DMS79 treated with DMSO at 0.1 percent for 48 hours (cell line): ENCODE measurements around the gene NFIA.

Experiments used
- DNase-seq: peaks from one replicate; lab custom pipeline; 2025; lab: John Stamatoyannopoulos, UW

NFIA gene

DNA sequence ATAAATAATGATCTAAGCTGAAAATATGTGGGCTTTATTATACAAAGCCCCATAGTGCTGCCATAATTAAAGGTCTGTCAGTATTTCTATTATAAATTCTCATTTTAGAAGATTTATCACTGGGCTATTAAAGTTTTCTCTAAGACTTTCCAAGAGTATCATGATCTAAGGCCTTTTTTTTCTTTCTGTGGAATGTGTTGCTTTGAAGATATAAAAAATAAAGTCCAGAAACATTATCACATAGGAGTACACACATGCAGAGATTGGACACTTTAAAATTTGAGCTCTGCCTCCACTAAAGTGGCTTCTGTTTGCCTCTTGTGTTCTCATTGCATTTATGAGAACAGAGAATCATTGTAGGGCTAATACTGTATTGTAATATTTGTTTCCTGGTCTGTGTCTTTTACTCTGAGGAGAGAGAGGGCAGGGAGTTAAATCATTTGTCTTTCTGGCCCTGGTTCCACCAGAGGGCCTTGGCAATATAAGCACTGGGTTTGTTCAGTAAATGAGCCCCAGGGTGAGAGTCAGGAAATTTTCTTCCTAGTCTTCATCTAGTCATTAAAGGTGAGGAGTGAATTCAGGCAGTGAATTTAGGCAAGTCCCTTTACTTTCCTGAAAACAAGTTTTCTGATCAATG lies 70.2 kb downstream of the NFIA start:
- no peak for DNase-seq

DNA sequence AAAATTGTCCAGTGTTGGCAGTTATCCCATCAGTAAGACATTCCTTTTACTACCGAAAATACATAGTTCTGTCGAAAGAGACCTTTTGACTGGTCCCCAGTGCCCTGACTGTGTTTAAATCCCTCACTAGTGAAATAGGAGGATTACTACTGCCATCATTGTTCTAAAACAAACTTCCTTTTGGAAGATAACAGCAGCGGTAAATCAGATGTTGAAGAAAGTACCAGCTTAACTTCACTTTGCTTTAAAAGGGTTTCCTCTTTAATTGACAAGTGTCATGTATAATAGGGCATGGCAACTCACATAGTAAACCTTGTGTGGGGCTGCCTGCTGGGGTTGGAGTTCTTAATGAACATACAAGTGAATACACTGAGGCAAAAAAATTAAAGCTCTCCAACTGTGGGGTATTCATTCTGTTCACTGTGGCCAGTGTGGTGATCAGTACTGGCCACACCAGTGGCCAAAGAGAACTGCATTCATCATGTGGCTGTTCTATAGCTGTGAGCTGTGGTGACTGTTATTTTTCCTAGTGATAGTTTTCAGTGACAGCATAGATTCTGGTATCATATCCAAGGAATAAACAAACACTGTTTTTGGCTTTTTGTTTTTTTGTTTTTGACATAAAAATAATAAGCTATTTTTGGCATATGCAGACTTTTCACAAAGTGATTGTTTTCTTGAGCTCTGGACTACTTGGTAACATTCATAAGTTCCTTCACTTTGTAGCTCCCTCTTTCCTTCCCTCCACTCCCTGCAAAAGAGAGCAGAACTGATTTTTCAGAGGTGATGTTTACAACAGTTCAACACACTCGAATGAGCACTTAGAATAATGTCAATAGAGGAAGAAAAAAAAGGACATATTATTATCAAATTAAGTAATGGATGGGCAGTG lies 74.5 kb downstream of the NFIA start:
- no peak for DNase-seq

DNA sequence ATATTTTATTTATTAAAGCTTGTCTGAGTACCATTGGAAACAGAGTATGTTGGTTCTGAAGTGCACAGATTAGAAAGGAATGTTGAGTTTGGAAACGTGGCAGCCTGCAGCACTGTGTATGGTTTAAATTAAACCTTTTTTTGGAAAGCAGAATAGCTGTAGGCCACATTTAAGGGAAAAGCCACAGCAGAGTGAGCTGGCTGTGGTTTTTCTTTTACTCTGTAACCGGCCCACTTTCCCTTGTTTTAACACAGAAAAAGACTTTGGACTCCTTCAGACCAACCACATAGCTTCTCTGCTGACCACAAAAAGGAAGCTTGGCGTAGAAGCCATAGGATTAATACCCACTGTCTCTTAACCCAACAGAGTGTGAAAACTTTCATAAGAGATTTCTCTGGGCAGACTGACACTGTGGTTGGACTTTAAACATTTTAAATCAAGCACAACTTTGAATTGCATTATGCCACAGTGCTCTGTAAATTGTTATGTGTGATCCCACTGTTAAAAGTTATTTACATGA lies 75.2 kb downstream of the NFIA start:
- no peak for DNase-seq

DNA sequence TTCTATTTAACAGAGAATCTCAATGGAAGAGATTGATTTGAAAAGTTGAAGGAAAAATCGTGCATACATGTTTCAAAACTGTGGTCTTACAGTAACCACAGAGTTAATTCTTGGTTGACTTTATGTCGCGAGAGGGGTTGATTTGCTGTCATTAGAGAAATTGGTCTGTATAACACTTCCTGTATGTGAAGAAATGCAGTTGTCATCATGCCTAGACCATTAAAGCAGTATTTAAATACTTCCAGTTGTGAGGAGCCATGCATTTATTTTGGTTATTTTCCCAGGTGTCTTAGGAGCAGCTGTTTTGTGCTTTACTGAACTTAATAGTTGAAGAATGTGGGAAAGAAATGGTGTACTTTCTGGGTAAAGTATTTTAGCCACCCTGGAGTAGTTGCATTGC lies 76.2 kb downstream of the NFIA start:
- DNase-seq: no peak

DNA sequence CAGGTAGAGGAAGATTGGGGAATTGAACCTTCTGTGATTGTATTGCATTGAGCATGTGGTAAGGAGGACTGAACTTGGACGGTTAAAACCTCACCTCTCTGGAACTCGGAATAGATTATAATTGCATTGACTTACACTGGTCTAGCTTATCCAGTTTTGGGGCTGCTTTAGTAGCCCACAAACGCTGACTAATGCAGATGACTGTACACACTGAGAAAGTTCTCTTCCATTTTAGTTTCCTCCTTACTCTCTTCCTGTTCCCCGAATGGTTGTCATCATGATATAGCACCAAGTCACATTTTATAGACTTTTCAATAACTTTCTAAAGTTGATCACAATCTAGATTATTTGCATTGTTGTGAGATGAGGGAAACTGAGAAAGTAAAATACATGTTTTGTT lies 78.2 kb downstream of the NFIA start:
- no peak for DNase-seq

DNA sequence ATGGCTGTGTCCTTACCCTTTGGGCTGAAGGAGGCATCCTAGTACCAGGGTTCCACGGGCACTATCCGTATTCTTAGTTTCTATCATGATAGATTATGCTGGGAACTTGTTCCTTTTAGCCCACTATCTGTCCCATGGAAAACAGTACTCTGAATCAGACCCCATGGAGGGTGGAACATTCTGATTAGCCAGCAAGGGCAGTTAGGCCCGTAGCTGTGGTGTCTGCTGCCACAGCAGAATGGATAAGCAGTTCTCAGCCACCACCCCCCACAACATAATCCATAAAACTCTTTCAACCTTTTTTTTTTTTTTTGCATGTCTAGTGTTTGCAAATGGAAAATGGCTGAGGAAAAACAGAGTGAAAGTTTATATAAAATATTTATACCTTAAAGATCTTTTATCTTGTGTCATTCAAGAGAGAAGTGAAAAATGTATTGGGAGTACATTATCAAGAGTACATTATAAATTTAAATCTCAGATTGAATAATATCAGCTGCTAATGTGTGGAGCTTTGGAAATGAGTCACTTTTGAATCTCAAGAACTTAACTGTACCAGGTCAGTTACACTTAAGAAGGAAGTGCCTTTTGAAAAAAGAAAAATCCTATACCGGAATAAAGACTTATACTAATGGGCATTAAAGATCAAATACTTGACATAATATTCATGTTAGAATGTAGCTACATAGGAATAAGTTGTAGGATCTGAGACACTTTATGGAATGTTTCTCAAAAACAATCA lies 80.3 kb downstream of the NFIA start:
- no peak for DNase-seq

DNA sequence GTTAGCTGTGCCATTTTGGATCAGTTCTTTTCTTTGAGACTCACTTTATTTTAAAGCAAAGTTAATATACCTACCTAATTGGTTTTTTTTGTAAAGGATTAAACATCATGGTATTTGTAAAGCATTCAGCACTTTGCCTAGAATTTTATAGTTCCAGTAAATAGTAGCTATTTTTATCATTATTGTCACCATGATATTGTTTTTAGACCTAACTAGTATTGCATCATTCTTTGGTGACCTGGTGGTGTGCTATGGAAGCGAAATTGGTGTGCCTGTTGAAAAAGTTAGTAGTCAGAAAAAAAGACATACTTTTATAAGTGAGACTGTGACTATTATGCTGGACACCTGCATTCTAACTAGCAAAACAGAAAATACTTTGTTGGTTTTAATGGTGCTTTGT lies 81.0 kb downstream of the NFIA start:
- DNase-seq: no peak

DNA sequence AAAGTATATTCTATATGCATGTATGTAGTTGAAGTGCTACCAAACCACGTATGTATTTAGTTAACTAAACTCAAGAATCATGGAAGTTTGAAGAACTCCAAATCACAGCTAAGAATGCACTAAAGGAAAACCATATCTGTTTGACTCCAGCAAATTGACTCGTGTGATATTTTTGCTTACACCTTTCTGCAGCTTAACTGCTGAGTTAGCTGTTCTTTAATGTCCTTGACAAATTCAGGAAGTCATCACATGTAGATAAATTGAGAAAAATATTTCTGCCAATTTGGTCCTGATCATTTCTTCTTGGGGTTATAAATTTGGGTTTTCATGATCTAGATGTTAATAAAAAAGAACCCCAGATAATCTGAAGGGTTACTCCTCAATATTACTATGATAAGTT lies 83.0 kb downstream of the NFIA start:
- DNase-seq: no peak

DNA sequence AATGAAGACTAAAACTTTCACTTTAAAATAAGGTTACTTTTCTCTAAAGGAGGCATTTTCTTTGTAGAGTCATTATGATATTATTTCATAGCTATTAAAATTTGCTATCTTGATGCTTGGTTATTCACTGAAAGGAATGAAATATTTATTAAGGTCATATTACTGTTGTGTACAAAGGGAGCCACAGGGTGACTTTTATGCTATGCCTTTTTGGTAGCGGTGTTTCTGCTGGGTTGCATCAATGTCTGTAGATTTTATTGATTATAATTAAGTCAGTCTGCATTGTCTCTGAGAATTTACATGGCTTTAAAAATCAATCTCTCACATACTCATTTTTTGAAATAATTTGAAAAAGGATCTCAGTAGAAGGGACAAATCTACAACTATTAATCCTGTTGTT lies 84.9 kb downstream of the NFIA start:
- DNase-seq: no peak

DNA sequence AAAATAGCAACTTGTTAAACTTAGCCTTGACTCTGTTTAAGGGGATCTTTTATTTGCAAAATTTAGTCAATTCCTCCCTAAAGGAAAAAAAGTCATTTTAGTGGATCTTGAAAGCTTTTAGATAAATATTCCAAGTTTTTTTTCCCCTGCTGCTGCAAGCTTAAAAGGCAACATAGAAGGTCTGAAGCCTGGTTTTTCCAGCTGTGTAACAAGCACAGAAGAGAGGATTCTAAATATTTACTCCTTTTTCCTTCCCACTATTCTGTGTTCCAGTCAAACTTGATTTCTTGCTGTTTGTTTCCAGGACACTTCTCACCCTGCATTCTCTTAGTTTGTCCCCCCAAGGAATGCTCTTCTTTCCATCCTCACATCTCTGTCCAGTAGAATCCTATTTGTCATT lies 86.7 kb downstream of the NFIA start:
- DNase-seq: no peak

DNA sequence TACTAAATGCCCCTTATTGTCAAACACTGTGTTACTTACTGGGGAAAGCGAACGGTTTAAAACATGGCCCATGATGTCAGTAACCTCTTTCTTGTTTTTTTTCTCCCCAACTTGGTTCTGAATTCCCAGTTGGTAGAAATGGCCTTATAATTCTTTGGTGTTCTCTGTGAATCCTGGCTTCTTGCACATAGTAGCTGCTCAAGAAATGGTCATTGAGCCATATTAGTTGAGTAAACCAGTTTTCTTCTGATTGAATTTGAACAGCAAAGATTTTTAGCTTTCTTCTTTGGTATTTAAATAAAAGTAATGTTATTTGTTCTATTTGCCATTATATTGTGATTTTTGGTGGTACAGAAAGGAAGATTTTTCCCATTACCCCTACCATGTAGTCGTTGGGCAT lies 87.3 kb downstream of the NFIA start:
- no peak for DNase-seq

DNA sequence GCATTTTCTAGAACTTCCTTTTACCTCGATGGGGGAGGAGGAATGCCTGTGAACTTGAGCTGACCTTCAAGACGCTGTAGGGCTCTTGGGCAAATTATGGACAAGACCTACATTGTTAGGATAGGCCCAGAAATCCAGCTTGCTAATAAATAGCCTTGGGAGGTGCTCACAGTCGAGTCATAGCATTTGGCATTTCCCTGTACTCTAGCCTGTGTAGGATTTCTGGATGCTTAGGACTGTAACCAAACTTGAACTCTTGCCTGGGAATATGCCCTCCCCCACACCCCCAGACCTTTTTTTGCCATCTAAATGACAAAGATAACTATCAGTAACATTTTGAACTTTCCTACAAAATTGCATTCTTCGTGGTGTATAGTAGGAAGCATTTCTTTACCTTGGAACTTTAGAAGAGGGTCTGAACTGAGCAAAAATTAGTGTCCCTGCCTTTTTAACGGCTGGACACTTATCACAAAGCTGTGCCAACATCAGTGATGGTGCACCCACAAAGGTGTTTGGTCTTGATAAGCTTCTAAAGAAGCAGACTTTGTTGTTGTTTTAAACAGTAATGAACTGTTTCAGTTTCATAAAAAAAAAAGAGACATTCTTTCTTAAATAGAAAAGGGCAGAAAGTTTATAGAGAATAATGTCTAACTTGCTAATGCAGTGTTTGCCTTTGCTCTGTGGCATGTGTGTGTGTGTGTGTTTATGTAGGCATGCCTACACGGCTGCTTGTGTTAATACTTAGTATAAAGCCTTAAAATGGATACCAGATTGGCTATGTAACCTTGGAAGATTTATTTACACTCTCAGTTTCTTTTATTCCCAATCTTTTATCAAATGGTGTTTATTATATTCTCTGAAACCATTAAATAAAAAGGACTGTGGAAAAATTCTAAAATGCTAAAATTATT lies 88.2 kb downstream of the NFIA start:
- no peak for DNase-seq

DNA sequence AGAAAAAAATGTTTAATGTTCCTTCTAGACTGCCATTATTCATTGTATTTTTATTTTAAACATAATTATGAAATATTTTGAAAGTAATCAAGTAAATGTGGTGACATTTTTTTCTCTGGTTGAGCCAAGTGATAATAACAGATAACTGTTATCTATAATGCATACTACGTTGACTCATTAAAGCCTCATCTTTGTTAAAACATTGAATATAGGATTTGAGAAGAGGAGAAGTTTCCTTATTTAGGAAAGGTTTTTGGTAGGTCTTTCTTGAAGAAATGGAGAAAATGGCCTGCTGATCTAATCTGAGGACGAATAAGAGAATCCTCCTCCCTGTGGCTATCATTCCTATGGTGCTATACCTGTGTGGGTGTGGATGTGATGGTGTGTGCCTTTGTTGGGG lies 89.0 kb downstream of the NFIA start:
- DNase-seq: no peak

DNA sequence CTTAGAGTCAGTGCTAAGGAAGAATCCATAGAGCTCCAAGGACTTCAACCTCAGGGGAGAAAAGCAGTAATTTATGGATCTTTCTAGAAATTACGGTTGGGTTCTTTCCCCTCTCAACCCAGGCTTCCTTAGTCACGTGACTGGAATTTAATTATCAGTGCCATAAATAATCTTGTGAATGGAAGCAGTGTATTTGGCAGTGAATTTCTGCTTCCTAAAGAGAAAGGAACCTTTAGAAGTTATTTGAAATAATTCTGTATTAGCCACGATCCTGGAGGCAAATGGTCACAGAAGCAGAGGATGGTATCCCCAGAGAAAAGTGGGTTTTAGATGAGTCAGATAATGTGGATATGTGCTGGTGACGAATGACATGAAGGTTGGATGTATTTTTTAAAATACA lies 89.6 kb downstream of the NFIA start:
- no peak for DNase-seq

DNA sequence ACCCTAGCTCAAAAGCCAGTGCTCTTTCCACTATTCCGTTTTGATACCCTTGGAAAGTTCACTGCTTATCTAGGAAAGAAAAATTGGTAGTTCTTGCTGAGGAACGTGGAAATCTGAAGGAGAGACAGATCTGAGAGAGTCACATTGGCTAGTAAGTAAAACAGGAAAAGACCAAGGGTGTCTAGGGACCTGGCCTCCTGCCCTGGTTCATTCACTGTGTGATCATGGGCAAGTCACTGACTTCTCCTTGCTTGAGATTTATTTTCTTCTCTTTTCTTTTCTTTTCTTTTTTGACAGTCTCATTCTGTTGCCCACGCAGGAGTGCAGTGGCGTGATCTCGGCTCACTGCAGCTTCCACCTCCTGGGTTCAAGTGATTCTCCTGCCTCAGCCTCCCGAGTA lies 90.8 kb downstream of the NFIA start:
- no peak for DNase-seq

DNA sequence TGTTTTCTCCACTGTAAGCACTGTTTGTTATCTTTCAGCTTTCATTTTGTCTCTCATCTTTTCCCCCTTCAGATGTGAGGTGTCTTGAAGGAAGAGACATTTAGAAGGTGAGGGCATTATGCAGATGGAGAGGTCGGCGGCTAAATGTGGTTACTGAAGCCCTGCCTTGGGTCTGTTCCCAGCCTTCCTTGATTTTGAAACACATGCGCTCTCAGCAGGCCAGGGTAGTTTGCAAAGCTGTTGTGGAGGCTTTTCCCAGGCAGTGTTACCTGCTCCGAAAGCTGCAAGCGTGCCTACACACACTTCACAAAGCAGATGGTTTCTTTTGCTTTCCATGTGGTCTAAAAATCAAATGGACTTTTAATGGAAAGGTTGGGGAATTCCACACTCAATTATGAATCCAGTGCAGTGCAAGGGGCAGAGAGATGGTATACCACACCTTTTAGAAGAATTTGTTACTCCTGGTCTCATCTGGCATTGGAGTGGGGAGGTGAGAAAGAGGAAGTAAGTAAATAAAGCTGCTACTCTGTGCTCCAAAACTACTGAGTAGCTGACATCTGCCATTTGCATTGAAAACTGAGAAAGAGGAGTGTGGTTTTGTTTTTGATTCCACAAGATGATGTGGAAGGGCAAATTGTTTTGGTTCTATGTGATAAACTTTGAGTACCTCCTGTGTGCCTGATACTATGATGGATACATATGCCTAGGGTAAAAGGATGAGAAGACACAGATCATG lies 91.9 kb downstream of the NFIA start:
- DNase-seq: no peak

DNA sequence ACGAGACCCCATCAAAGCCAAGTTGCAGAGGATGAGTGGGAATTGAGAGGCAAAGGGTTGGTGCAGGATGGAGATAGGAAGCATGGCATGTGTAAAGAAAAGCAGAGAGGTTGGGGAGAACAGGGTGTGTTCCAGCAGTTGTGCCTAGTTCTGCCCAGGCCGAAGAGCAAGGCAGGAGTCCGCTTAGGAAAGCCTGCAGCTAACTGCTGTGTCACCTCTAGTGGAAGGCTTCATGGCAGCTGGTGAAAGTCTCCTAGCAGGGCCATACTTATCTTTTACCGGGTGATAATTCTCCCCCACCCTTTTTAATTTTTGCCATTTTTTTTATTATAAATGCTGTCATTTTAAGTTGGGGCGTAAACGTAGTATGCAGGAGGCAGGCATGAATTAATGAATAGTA lies 93.6 kb downstream of the NFIA start:
- no peak for DNase-seq

DNA sequence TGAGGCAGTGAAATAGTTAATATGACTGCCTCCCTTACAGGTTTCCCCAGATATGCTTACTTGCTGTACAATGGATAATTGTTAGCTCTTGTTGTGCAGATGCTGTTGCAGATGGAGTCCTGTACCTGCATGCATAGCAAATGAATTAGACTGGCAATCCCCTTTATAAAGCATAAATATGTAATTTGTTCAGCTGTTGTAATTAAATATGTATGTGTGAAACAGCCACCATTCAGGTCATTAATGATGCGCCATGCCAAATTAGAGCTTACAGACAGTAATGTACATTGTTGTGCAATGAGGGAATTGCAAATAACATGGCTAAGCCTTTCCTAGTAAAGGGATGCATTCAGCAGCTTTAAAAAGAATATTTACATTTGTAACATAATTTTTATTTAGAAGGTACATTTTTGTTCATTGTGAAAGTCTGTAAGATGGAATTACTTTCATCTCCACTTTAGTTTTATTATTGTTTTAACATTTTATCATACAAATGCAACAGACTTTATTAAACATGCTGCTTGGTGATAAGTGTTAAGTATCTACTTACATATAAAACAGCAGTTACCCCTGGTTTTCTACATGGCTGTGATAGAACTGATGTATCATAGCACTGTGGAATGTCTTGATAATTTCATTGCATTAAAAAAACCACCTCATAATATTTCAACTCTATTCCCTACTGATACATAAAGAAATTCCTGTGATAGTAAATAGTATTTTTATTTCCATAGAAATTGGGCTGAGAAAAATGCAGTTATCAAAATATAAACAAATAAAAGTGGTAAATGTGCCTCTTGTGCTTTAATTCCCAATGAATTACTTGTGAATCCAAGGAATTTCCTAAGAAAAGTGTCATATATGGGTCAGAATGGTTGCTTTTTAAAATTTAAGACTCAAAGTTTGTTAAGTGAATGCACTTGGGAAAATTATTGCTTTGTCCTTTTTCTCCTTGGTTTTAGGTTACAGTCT lies 99.0 kb downstream of the NFIA start:
- DNase-seq: no peak

DNA sequence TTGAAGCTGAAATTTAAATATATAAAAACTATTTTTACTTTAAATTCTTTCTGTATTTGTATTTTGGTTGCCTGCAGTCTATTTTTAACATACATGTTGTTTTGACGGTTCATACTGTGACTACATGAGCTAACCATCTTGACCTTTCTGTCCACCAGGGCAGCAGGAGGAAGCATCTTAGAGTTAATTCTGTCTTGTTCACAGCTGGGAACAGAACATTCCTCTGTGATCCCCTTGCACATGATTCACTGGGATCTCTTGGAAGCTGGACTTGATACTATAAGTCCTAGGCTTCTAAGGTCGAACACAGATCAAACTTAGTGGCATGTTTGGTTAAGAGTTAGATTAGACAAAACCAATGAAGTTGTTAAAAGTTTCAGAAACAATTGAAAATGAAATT lies 99.7 kb downstream of the NFIA start:
- DNase-seq: no peak

DNA sequence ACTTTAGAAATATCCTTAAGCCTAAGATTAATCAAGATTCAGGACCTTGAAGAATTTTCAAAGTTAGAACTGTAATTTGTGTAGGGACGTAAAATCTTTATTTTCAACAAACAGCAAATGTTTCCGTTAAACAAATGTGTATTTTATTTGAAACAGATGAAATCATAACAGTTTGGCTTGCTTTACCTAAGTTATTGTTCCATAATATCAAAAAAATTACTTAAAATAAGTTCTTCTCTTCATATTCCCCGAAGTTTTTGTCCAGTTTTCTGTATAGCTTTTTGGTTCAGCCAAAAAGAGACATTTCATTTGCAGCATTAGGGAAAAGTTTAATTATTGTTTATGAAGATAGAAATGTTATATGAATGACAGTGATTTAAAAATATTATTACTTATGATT lies 100.1 kb downstream of the NFIA start:
- no peak for DNase-seq
